Activated T-helper 1 cell treated with anti-CD3 and anti-CD28 coated beads, Interleukin-2, amount 50 U/mL, for 16 hours (primary cell): ENCODE measurements around the gene RLBP1.
"Not testable (repeated sequence)": the region's sequence is repeated elsewhere in the genome, so short reads cannot be mapped to it uniquely, and the experiment has no call there.

Experiments used
- DNase-seq, 2 donors: peaks; one replicate each; pipeline ENCODE4 v3.0.0-alpha.2; 2020; ENCODE audit warnings: low read depth in 1 of 2, low spot score in 1 of 2

Gene RLBP1

DNA sequence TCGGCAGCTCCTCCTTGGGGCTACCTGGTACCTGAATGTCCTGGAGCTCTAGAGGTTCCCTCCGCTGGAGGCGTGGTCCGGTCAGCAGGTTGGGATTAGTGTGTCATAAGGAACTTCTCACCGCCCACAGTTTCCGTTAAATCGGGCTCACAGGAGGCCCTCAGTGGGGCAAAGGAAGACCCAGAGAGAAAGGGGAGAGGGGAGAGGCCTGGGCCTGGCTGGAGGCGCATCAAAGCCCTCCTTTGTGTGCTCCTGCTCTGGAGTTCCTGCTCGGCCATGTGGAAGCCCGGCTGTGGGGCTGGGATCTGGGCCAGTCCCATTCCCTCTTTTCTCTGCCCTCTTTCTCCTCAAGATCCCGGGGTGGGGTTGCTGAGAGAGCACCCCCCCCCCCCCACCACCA is at the start of gene RLBP1:
Gene RLBP1 (minus strand): TSS at position 37 of the 400 bp plus-strand sequence. CDS start 2,604 bp downstream, outside the sequence.
- DNase-seq = no peak

DNA sequence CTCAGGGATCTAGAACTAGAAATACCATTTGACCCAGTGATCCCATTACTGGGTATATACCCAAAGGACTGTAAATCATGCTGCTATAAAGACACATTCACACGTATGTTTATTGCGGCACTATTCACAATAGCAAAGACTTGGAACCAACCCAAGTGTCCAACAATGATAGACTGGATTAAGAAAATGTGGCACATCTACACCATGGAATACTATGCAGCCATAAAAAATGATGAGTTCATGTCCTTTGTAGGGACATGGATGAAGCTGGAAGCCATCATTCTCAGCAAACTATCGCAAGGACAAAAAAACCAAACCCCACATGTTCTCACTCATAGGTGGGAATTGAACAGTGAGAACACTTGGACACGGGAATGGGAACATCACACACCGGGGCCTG is 28.8 kb upstream of the RLBP1 start:
- not testable (repeated sequence) for DNase-seq

DNA sequence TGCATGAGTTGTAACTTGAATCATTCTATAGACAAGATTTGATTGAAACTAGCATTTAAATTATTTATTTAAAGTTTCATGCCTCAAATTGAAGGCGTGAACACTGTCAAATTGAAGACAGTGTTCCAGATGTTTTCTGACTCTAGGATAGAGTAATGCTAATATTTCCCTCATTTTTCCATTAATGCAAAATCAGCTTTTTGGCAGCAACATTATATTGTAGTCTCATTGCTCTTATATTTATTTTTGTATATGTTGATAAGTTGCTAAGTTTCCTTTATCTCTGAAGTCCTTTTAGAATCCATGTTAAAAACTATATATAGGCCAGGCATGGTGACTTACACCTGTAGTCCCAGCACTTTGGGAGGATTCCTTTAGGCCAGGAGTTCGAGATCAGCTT is 27.2 kb upstream of the RLBP1 start:
- DNase-seq = no peak

- DNase-seq = no peak
These were observed 26.1 kb upstream of the RLBP1 start for GRCh38 chr15:89247446-89247845.

DNA sequence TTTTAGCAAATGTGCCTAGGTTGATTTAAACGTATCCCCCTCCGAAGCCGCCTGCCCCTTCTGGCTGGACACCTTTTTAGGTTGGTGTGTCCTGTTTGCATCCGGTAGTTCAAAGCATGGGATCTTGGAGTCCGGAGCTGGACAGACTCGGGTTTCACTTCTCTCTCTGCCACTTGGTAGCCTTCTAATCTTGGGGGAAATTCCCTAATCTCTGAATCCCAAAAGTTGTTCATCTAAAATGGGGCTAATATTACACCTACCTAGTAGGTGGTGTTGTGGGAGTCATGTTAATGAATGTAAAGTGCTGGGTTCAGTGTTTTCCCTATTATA is 23.2 kb upstream of the RLBP1 start:
- DNase-seq = no peak

DNA sequence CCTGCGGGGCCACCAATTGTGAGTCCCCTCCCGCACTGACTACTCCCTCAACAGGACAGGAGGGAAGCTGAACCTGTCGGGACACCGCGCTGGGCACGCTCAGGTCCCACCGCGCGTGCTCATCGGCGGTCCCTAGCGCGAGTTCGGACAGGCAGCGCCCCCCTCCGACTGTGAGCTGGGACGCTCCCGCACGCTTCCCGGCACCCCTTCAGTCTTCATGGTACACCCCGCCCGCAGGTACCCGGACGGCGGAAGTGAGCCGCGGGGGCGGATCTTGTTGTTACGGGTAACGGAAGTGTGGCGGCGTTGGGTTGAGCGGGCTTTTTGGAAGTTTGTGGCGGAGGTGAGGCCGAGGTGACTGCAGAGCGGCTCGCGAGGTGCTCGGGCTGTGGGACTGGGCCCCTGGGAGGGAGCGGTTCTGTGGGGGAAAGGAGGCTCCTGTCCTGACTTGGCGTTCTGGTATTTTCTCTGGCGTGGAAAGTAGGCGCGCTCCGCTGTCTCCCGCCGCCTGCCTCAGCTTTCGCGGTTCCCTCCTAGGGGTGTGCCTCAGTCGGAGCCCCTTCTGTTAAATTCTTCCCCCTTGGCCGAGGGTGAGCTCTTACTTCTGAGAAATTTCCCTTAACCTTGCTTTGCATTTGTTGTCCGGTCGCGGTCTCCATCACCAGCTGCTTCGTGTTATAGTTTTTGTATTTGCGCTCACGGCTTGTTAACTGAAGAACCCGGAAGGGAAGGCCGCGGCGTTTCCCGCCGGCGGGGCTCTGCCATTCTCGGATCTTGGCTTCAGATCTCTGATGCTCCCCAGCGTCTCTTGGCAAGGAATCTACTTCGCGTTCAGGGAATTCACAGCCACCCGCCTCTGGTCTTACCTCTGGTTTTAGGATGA is 22.6 kb upstream of the RLBP1 start, which contains the start of gene FANCI:
Gene FANCI (plus strand): TSS at position 289 of the 883 bp plus-strand sequence. CDS start 3,669 bp downstream, outside the sequence.
- peak; percentile 92 to 97 for DNase-seq

GRCh38 chr15:89243046-89243690 is 21.8 kb upstream of the RLBP1 start:
- DNase-seq = no peak

DNA sequence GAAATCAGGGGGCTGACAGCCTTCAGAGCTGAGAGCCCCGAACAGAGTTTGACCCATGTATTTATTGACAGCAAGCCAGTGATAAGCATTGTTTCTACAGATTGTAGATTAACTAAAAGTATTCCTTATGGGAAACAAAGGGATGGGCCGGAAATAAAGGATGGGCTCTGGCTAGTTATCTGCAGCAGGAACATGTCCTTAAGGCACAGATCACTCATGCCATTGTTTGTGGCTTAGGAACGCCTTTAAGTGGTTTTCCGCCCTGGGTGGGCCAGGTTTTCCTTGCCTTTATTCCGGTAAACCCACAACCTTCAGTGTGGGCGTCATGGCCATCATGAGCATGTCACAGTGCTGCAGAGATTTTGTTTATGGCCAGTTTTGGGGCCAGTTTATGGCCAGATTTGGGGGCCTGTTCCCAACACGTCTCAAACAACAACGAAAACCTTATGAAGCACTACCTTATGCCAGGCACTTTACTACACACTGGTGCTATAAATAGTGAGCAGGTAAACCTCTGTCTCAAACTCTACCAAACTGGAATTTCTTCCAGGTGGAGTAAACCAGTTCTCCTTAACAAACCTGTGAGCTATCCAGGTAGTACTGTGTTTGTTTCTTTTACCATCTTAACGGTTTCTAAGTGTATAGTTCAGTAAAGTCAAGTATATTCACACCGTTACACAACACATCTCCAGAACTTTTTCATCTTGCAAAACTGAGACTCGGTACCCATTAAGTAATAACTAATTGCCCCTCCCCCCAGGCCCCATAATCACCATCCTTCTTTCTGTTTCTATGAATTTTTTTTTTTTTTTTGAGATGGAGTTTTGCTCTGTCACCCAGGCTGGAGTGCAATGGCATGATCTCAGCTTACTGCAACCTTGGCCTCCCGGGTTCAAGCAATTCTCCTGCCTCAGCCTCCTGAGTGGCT is 18.8 kb upstream of the RLBP1 start:
- DNase-seq = not testable (repeated sequence)

GRCh38 chr15:89231832-89232231 is 10.5 kb upstream of the RLBP1 start:
- no peak for DNase-seq

- DNase-seq = no peak
These were observed 8.9 kb upstream of the RLBP1 start for GRCh38 chr15:89230277-89230676.

- DNase-seq = no peak
These were observed 6.0 kb upstream of the RLBP1 start for GRCh38 chr15:89227425-89227824.

DNA sequence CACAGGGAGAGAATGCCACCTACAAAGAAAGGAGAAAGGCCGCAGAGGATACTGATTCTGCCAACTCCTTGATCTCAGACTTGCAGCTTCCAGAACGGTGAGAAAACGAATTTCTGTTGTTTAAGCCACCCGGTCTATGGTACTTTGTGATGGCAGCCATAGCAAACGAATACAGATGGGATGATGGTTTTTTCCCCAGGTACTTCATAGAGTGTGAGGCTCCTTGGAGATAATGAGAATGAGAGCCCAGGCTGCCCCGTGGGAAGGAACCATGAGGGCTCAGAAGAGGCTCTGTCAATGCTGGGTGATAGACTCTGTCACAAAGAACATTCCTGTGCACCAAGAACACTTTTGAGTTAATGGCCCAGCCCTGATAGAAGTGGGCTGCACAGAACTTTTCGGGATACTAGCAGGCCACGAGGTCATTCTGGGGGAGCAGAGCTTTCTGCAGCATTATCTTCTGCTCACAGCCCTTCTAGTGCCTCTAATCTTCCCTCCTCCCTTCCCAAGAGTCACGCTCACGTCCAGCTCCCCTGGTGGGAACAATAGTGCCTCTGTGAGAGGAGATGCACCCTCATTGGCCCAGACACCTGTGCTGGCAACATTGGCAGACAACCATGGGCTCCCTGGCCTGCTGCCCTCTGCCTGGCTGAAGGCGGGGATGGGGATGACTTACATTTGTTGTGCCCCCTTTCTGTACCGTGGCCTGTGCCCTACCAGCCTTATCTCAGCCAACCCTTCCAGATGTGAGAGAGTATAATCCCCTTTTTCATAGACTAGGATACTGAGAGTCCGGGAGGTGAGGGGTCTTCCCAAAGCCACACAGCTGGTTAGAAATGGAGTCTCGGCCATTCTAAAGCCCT is 5.2 kb upstream of the RLBP1 start:
- no peak for DNase-seq

GRCh38 chr15:89225588-89225987 is 4.2 kb upstream of the RLBP1 start:
- no peak for DNase-seq

DNA sequence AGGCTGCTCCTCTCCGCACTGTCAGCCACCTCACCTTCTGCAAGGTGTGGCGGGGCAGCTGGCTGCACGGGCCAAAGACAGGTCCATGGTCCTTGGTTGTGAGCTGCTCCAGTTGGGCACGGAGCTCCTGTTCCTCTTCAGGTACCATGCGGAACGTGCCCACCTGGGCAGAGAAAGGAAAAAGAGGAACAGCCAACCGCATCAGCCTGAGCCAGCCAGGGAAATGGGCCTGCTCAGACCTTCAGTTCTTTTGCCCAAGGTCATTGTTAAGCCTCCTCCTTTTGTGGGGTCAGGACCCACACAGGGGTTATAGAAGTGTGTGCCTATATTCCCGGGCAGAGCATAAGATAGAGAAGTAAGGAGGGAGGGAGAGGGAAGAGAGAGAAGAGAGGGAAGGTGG is 2.8 kb downstream of the RLBP1 start:
- DNase-seq = no peak

DNA sequence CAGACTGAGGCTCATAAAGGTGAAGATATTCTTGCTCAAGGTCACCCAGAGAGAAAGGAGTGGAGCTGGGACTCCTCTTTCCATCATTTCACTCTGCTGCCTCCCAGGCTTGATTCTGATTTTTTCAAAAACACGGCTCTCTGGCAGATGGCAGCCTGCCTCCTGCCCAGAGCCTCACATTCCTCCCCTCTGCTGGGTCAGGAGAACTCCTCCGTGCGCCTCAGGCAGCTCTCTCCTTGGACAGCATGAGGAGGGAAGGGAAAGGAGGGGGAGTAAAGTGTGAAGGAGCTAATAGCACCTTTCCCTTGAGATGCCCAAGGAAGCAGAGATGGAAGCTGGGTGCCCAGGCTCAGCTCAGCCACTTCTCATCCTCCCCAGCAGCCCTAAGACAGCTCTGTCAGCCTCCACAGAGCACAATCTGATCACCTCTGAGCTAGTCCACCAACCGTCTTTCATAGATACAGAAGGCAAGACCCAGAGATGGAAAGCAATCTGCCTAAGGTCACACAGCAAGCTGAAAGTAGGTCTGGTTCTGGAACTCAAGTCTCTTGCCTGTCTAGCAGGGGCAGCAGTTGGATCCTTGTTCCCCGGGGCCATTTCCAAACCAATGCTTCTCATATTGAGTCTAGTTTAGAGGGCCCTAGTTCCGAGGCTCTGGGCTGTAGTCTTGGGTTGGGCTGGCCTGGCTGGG is 3.5 kb downstream of the RLBP1 start:
- DNase-seq = no peak

DNA sequence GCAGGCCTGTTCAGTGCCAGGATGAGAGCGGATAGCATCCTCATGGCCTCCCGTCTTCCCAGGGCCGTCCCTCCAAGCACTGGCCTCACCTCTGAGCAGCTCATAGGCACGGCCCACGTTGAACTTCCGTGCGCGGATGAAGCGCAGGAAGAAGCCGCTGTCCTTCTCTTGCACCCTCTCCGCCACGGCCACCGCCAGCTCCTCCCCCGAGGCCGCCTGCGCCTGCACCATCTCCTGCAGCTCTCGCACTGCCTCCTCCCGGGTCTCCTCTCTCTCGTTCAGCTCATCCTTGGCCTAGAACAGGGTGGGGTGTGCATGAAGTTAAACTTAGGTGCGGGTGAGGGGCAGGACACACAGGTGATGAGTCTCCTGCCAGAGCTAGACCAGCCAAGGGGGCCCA is 4.3 kb downstream of the RLBP1 start:
- no peak for DNase-seq

- no peak for DNase-seq
These were observed 5.8 kb downstream of the RLBP1 start for GRCh38 chr15:89215627-89216026.

DNA sequence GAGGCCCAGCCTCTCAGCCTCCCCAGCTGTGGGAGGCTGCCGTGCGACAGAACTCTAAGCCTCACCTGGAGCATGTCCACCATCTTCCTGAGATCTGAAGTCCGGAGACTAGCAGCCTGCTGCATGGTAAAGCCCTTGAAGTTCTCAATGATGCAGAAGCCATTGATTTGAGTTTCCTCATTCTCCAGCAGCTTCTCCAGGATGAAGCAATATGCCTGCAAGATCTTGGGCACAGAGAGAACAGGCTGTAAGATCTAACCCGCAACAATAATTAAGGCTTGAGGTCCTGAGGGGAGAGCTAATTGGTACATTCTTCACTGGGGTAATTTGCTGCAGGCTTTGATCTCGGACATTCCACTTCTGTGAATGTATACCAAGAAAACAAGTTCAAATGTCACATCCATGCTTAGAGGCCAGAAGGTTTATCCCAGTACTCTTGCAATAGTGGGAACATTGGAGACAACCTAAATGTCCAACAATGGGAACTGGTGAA is 9.7 kb downstream of the RLBP1 start:
- DNase-seq = no peak

GRCh38 chr15:89209057-89209456 is 12.3 kb downstream of the RLBP1 start:
- no peak for DNase-seq

GRCh38 chr15:89208256-89208655 is 13.1 kb downstream of the RLBP1 start:
- DNase-seq = no peak
